H9 (cell line): Measurements from ENCODE around the gene CABLES1. TPM values are rescaled to one million over a fixed set of nuclear protein-coding genes. Genes with fewer than 3 reads are reported as not detected.
"Not testable (repeated sequence)": the region's sequence is repeated elsewhere in the genome, so short reads cannot be mapped to it uniquely, and the experiment has no call there.

Source experiments
- DNase-seq: peaks from one replicate; pipeline ENCODE4 v3.0.0-alpha.2; 2017
- H2AFZ ChIP-seq: one replicate; pipeline ENCODE4 v1.6.1; 2013; ENCODE audit warnings: mild to moderate bottlenecking, low read length, control low read depth, moderate library complexity
- H2AK5ac ChIP-seq: 2 replicates; pipeline ENCODE4 v1.6.1; 2013; ENCODE audit warnings: low read length, control low read depth, mixed read lengths; ENCODE audit not compliant: insufficient read length
- H2BK120ac ChIP-seq: one replicate; pipeline ENCODE4 v1.6.1; 2013; ENCODE audit warnings: low read depth, mild to moderate bottlenecking, low read length, control low read depth, inconsistent platforms; ENCODE audit not compliant: poor library complexity, severe bottlenecking
- H2BK12ac ChIP-seq: 2 replicates; pipeline ENCODE4 v1.6.1; 2013; ENCODE audit warnings: low read length, control low read depth, mixed read lengths, low read depth; ENCODE audit not compliant: insufficient read length
- H2BK15ac ChIP-seq: 2 replicates; pipeline ENCODE4 v1.6.1; 2013; ENCODE audit warnings: low read depth, low read length, control low read depth
- H2BK20ac ChIP-seq: one replicate; pipeline ENCODE4 v1.6.1; 2013; ENCODE audit warnings: low read depth, mild to moderate bottlenecking, low read length, control low read depth, inconsistent platforms; ENCODE audit not compliant: poor library complexity, severe bottlenecking
- H2BK5ac ChIP-seq: 2 replicates; pipeline ENCODE4 v1.6.1; 2013; ENCODE audit warnings: low read length, control low read depth, mixed read lengths; ENCODE audit not compliant: insufficient read length
- H3K14ac ChIP-seq: 2 replicates; pipeline ENCODE4 v1.6.1; 2013; ENCODE audit warnings: low read length, control low read depth; ENCODE audit not compliant: insufficient read depth
- H3K18ac ChIP-seq: 2 replicates; pipeline ENCODE4 v1.6.1; 2013; ENCODE audit warnings: low read depth, mild to moderate bottlenecking, mixed read lengths, low read length, control low read depth; ENCODE audit not compliant: insufficient read length
- H3K23ac ChIP-seq: 2 replicates; pipeline ENCODE4 v1.6.1; 2013; ENCODE audit warnings: low read length, control low read depth, mixed read lengths, low read depth; ENCODE audit not compliant: insufficient read length
- H3K23me2 ChIP-seq: 2 replicates; pipeline ENCODE4 v1.6.1; 2013; ENCODE audit warnings: low read depth, mild to moderate bottlenecking, mixed read lengths, low read length, control low read depth; ENCODE audit not compliant: insufficient read length, poor library complexity, severe bottlenecking
- H3K27ac ChIP-seq: 2 replicates; pipeline ENCODE4 v1.5.1; 2013; ENCODE audit warnings: low read length, control low read depth, mixed read lengths, low read depth; ENCODE audit not compliant: insufficient read length
- H3K27me3 ChIP-seq: 2 replicates; pipeline ENCODE4 v1.6.1; 2013; ENCODE audit warnings: low read length, control low read depth, inconsistent platforms; ENCODE audit not compliant: insufficient read depth
- H3K4ac ChIP-seq: 2 replicates; pipeline ENCODE4 v1.6.1; 2013; ENCODE audit warnings: low read depth, mild to moderate bottlenecking, control low read depth, inconsistent platforms, low read length, moderate library complexity
- H3K4me1 ChIP-seq: 2 replicates; pipeline ENCODE4 v1.6.1; 2013; ENCODE audit warnings: low read length, control low read depth, inconsistent platforms; ENCODE audit not compliant: insufficient read depth
- H3K4me2 ChIP-seq: 2 replicates; pipeline ENCODE4 v1.6.1; 2013; ENCODE audit warnings: low read length, control low read depth, mixed read lengths; ENCODE audit not compliant: insufficient read length, insufficient read depth
- H3K56ac ChIP-seq: 2 replicates; pipeline ENCODE4 v1.6.1; 2013; ENCODE audit warnings: low read depth, mild to moderate bottlenecking, mixed read lengths, low read length, control low read depth; ENCODE audit not compliant: insufficient read length
- H3K79me1 ChIP-seq: 2 replicates; pipeline ENCODE4 v1.6.1; 2013; ENCODE audit warnings: low read depth, mild to moderate bottlenecking, moderate library complexity, low read length, control low read depth, inconsistent platforms; ENCODE audit not compliant: insufficient read depth, poor library complexity, severe bottlenecking
- H3K79me2 ChIP-seq: 2 replicates; pipeline ENCODE4 v1.6.1; 2013; ENCODE audit warnings: low read length, control low read depth, inconsistent platforms; ENCODE audit not compliant: insufficient read depth
- H3K9ac ChIP-seq: 2 replicates; pipeline ENCODE4 v1.6.1; 2013; ENCODE audit warnings: low read length, control low read depth, mixed read lengths; ENCODE audit not compliant: insufficient read length; ENCODE audit errors: extremely low read depth
- H3K9me3 ChIP-seq: one replicate; pipeline ENCODE4 v1.6.1; 2013; ENCODE audit warnings: low read depth, low read length, inconsistent platforms; ENCODE audit not compliant: control insufficient read depth
- H3T11ph ChIP-seq: one replicate; pipeline ENCODE4 v1.6.1; 2013; ENCODE audit warnings: mild to moderate bottlenecking, low read length, control low read depth, inconsistent platforms
- H4K20me1 ChIP-seq: one replicate; pipeline ENCODE4 v1.6.1; 2013; ENCODE audit not compliant: control insufficient read depth, insufficient read length, insufficient read depth
- H4K5ac ChIP-seq: 2 replicates; pipeline ENCODE4 v1.6.1; 2013; ENCODE audit warnings: low read depth, mild to moderate bottlenecking, mixed read lengths, low read length, control low read depth; ENCODE audit not compliant: insufficient read length
- H4K8ac ChIP-seq: replicated peaks from 2 replicates; pipeline ENCODE4 v1.6.1; 2013; ENCODE audit warnings: low read length, control low read depth, mixed read lengths, low read depth; ENCODE audit not compliant: insufficient read length
- H4K91ac ChIP-seq: 2 replicates; pipeline ENCODE4 v1.6.1; 2013; ENCODE audit warnings: low read depth, mild to moderate bottlenecking, moderate library complexity, mixed read lengths, low read length, control low read depth; ENCODE audit not compliant: insufficient read length
- H3K27ac Mint-ChIP-seq, 3 experiments: 2 replicates in 2 of 3; 3 replicates in 1 of 3; pipeline ENCODE4 v1.8.0; 2020 to 2021; ENCODE audit warnings: mixed read lengths in 3 of 3, mild to moderate bottlenecking in 1 of 3, moderate library complexity in 1 of 3
- H3K27me3 Mint-ChIP-seq: 2 replicates; pipeline ENCODE4 v1.8.0; 2021; ENCODE audit warnings: low read depth, mild to moderate bottlenecking, moderate library complexity, mixed read lengths
- H3K36me3 Mint-ChIP-seq, 3 experiments: 2 replicates in 2 of 3; 3 replicates in 1 of 3; pipeline ENCODE4 v1.8.0; 2020 to 2021; ENCODE audit warnings: low read depth in 3 of 3, mixed read lengths in 3 of 3; ENCODE audit not compliant: insufficient read depth in 1 of 3
- H3K4me1 Mint-ChIP-seq, 2 experiments: 2 replicates each; pipeline ENCODE4 v1.8.0; 2020; ENCODE audit warnings: mixed read lengths in 2 of 2
- H3K4me3 Mint-ChIP-seq, 2 experiments: 2 replicates in 1 of 2; 3 replicates in 1 of 2; pipeline ENCODE4 v1.8.0; 2020 to 2021; ENCODE audit warnings: mild to moderate bottlenecking in 2 of 2, mixed read lengths in 2 of 2, moderate library complexity in 1 of 2
- H3K9me3 Mint-ChIP-seq, 2 experiments: 2 replicates in 1 of 2; 3 replicates in 1 of 2; pipeline ENCODE4 v1.8.0; 2020; ENCODE audit warnings: mild to moderate bottlenecking in 2 of 2, mixed read lengths in 2 of 2, moderate library complexity in 1 of 2
- WGBS: extraction: QIAGEN DNeasy Blood & Tissue Kit; methylation state at CpG from one replicate; pipeline ENCODE4 v1.1.7; 2013; ENCODE audit warnings: missing lambda C conversion rate, low lambda C conversion rate, mixed read lengths; ENCODE audit not compliant: insufficient read length; ENCODE audit errors: extremely low coverage; 5-methylcytosine and 5-hydroxymethylcytosine counted together
- total RNA-seq: library from RNA; stranded (reverse); gene quantifications from 2 replicates; pipeline ENCODE4 v1.2.1, GENCODE V29; 2021
- TF ChIP-seq, protein P1 (sequence below): fragments of 200-600 bp; sonication (generic); conservative IDR thresholded peaks from 3 replicates; pipeline ENCODE4 v1.8.0; 2021; ENCODE audit warnings: antibody characterized with exemption, mild to moderate bottlenecking

The CABLES1 gene
- total RNA-seq, 1 experiment from 2014 or later, result 27.1 TPM

DNA sequence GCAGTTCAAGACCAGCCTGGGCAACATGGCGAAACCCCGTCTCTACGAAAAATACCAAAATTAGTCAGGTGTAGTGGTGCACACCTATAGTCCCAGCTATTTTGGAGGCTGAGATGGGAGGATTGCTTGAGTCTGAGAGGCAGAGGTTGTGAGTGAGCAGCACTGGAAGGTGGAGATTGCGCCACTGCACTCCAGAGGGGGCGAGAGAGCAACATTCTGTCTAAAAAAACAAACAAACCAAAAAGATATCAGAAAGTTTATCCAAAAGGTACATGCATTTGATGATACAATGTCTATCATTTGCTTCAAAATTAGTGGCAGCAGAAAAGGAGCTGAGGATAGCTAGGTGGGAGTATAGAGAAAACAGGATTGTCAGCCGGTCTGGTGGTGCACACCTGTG, 39.8 kb upstream of the CABLES1 start:
- H3K4me2 ChIP-seq, result no peak overlapping the region
- Mint-ChIP-seq H3K27ac (no peak overlapping the region; a peak in 1 of 7 replicates), H3K4me1 (peaks cover 15% of the 10 kb centered on the region in 2 experiments), H3K36me3 (no peaks in the 10 kb centered on the region), H3K27me3 (peaks cover 13% of the 10 kb centered on the region), H3K9me3 (peaks cover 0 to 2% of the 10 kb centered on the region in 2 experiments; a peak in 1 of 5 replicates), H3K4me3 (no peak overlapping the region)
- H3K79me1 ChIP-seq, result no peaks in the 10 kb centered on the region
- H3K23me2 ChIP-seq, result no peaks in the 10 kb centered on the region
- no peak overlapping the region for H3K4ac ChIP-seq
- H3K4me1 ChIP-seq, result peaks cover 6% of the 10 kb centered on the region
- no peak overlapping the region for H3T11ph ChIP-seq
- no peak overlapping the region for H2BK12ac ChIP-seq
- H4K5ac ChIP-seq, result no peak overlapping the region
- H2BK5ac ChIP-seq, result no peak overlapping the region
- no peaks in the 10 kb centered on the region for H3K9me3 ChIP-seq
- no peak for DNase-seq
- H3K9ac ChIP-seq, result no peak overlapping the region
- no peak overlapping the region for H2AFZ ChIP-seq
- H3K23ac ChIP-seq, result no peak overlapping the region
- no peak overlapping the region for H3K27ac ChIP-seq
- H2BK20ac ChIP-seq, result no peak overlapping the region
- no peak overlapping the region for H4K91ac ChIP-seq
- H2BK120ac ChIP-seq, result no peak overlapping the region
- WGBS, result no CpG with 5 or more reads among the region's 6 CpGs
- no peak overlapping the region for H3K56ac ChIP-seq
- no peak overlapping the region for H3K18ac ChIP-seq
- H2BK15ac ChIP-seq, result no peak overlapping the region
- H3K14ac ChIP-seq, result no peak overlapping the region
- no peaks in the 10 kb centered on the region for H3K27me3 ChIP-seq
- H3K79me2 ChIP-seq, result no peaks in the 10 kb centered on the region
- H4K20me1 ChIP-seq, result no peaks in the 10 kb centered on the region
- TF ChIP-seq, protein P1, sequence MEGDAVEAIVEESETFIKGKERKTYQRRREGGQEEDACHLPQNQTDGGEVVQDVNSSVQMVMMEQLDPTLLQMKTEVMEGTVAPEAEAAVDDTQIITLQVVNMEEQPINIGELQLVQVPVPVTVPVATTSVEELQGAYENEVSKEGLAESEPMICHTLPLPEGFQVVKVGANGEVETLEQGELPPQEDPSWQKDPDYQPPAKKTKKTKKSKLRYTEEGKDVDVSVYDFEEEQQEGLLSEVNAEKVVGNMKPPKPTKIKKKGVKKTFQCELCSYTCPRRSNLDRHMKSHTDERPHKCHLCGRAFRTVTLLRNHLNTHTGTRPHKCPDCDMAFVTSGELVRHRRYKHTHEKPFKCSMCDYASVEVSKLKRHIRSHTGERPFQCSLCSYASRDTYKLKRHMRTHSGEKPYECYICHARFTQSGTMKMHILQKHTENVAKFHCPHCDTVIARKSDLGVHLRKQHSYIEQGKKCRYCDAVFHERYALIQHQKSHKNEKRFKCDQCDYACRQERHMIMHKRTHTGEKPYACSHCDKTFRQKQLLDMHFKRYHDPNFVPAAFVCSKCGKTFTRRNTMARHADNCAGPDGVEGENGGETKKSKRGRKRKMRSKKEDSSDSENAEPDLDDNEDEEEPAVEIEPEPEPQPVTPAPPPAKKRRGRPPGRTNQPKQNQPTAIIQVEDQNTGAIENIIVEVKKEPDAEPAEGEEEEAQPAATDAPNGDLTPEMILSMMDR, result peak; percentile 37; the same call in 2 of the 3 replicates
- no peak overlapping the region for H4K8ac ChIP-seq
- H2AK5ac ChIP-seq, result no peak overlapping the region

DNA sequence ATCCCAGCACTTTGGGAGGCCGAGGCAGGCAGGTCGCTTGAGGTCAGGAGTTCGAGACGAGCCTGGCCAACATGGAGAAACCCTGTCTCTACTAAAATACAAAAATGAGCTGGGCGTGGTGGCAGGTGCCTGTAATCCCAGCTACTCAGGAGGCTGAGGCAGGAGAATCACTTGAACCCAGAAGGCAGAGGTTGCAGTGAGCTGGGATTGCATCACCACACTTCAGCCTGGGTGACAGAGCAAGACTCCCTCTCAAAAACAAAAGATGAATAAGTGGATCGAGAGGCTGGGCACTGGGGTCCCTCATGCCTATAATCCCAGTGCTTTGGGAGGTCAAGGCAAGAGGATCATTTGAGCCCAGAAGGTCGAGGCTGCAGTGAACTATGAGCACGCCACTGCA, 38.3 kb upstream of the CABLES1 start:
- not testable (repeated sequence) for H4K5ac ChIP-seq, H2AFZ ChIP-seq, H2BK5ac ChIP-seq, H3K9me3 Mint-ChIP-seq, H3K14ac ChIP-seq, H3K4ac ChIP-seq, H3K4me2 ChIP-seq, H4K20me1 ChIP-seq, H3K79me2 ChIP-seq, H3K4me3 Mint-ChIP-seq, H2AK5ac ChIP-seq, H3K36me3 Mint-ChIP-seq, H4K91ac ChIP-seq, H3K27ac Mint-ChIP-seq, H3K23me2 ChIP-seq, H2BK12ac ChIP-seq, H3K23ac ChIP-seq, H3K9me3 ChIP-seq, H4K8ac ChIP-seq, DNase-seq, H3K27ac ChIP-seq, H3K9ac ChIP-seq, H2BK15ac ChIP-seq, H2BK120ac ChIP-seq, H3K79me1 ChIP-seq, H3K56ac ChIP-seq, H3T11ph ChIP-seq, H2BK20ac ChIP-seq, H3K27me3 ChIP-seq, H3K18ac ChIP-seq, H3K4me1 ChIP-seq
- peaks cover 15% of the 10 kb centered on the region in 2 experiments for H3K4me1 Mint-ChIP-seq
- WGBS, result no CpG with 5 or more reads among the region's 8 CpGs
- H3K27me3 Mint-ChIP-seq, result peaks cover 13% of the 10 kb centered on the region
